CD4-positive, alpha-beta T cell treated with Interleukin-1 beta for 1 hour (primary cell): ENCODE results near the gene APH1B.

Source experiments
- DNase-seq, 2 donors: peaks; one replicate each; pipeline ENCODE4 v3.0.0-alpha.2; 2020 to 2022

APH1B gene

DNA sequence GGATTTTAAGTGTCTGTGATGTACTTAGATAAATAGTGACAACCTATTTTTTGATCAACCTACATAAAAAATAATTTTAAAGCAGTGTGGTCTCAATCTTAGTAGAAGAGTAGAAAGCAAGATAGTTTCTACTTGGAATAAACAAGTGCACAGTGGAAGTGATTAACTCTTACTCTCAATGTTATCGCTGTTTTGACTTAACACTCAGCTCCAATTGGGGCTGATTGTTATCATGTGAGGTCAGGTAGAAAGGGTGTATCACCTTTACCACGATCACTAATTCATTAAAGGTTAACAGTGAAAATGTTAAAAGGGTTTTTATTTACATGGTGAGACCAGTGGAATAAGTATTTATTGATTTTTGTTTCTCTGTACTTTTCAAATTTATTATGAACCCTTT is 22.4 kb upstream of the APH1B start:
- no peak for DNase-seq

DNA sequence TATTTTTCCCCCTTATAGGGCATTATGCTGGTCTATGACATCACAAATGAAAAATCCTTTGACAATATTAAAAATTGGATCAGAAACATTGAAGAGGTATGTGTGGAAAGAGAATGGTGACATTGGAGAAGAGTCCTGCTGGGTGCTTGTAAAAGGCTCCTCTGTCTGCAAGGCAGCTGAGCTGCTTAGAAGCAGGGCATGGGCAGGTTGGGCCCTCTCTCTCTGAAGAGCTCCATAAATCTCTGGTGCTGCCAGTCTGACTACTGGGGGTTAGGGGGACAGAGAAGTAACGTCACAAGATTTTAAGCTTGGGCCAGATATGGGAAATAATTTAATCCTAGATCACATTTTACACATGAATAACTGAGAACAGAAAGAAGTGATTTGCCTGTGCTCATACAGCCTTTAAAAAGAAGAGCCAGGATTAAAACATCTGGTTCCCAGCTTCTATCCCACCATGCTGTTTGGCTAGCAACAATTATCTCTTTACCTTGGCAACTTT is 21.9 kb upstream of the APH1B start:
- no peak for DNase-seq

DNA sequence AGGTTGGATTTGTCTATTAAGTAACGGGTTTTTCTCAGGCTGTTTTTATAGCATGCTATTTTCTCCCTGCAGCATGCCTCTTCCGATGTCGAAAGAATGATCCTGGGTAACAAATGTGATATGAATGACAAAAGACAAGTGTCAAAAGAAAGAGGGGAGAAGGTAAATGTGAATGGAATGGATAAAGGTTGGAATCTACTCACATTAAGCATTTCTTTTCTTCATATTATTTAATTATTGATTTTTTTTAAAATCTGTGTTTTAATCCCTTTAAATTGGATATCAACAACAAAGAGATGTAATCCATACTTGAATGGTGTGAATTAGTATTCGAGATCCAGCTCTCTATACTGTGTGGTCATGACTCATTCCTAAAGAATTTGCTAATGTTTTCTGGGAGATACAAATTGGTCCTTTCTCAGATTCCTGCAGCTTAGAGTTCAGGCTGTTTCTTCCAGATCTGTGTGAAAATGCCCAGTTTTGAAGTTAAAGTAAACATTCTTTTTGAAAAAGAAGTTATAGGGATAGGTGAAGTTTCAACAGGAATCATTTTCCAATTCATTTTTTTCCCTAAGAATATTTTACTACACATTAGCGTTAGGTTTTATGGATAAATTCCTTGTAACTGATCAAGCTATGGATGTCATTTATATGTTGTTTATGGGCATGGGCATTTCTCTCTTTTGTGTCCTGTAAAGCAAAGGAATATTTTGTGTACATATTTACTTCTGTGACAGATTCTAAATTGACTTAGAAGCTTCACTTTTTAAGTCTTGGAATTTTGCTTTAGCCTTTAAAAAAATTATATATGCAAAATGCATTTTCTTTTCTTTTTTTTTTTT is 20.8 kb upstream of the APH1B start:
- no peak for DNase-seq

DNA sequence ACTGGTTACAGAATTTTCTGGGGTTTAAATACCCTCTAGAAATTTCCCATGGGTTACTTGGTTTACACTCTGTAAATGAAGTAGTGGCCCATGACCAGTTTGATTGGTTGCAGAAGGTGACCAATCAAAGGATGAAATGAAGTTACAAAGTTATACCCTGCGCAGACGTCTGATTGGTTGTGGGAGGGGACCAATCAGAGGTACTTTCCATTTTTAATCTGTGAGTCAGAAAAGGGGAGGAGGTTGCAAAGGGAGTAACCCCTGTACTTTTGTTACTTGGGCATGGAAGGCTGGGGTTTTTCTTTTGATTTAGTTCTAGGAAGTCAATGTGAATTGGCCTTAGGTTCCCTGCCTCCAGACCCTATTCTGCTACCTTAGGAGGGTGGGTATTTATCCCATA is 18.7 kb upstream of the APH1B start:
- DNase-seq: no peak

DNA sequence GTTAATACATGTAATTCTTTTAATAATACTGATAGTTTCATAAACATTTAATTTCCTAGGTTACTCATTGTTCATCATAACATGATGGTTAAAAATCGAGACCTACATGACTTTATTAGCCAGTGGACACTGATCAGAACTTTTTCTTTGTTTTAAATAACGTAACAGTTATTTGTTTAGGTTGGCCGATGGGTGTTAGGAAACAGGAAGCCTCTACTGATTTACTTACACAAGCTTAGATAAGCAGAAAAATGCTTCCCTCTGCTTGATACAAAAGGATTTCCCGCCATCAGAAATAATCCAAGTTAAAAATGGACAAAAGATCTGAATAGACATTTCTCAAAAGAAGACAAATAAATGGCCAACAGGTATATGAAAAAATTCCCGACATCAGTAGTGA is 16.6 kb upstream of the APH1B start:
- no peak for DNase-seq

DNA sequence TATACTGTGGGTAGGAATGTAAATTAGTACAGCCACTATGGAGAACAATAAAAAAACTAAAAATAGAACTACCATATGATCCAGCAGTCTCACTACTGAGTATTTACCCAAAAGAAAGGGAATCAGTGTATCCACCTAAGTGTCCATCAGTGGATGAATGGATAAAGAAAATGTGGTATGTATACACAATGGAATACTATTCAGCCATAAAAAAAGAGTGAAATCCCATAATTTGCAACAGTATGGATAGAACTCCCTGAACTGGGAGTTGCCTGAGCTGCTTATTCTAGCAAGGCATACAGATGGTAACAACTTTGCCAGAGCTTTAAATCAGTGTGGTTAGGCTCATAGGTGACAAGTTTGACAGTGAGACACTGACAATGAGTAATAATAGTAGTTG is 16.1 kb upstream of the APH1B start:
- no peak for DNase-seq

DNA sequence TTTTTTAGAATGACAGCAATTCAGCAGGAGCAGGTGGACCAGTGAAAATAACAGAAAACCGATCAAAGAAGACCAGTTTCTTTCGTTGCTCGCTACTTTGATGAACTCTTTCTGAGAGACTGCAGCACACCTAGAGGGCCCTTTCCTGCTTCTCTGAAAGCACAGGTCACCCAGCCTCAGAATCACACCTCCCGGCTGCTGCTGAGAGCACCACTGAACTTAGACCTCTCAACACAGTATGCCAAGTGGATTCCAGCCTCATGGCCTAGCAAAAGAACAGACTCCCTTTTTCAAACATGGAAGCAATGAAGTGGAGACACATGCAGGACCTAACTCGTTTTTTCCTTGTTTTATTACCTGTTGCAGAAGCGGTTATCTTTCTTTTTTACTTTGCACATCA is 13.9 kb upstream of the APH1B start:
- no peak for DNase-seq

DNA sequence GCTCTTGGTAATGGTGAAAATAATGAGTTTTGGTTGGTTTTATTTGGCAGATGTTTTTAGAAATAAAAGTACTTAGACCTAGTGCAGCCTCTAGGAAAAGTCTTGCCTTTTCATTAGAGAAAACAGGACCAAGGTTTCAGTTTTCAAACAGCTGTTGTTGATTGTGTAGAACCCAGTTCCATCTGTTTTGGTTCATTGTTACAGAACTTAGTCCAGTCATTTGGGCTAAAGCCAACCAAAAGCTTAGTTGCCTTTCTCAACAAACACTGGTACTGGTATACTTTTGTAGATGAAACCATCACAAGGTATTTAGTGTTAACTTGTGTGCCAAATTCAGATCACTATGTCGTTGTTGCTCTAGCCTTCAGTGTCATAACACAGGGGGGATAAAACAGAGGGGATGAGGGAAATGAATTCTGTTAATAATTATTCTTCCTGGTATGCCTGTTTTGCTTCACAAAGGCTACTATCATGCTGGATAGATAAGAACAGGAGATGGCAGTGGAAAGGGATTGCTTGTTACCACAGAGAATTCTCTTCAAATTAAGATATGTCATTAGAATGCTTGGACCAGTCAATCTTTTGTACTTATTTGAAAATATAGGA is 12.6 kb upstream of the APH1B start:
- no peak for DNase-seq

DNA sequence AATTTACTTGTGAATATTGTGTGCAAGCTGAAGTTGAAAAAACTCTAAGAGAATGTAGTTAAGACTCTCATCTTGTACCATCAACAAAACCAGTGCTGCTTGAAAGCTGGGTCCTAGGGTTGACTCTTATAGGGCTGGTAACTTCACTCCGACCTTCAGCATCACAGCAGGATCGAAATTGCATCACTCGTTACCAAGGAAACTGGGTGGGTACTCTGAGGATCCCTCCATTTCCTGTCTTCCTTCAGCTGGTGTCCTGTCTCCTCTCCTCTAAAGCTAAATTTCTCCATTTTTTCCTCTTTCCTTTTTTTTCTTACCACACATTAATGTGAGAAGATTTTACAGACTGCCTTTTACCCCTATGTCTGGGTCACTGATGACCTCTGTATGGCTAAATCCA is 3.0 kb upstream of the APH1B start:
- peak in 1 of 2 donors; percentile 17 for DNase-seq

DNA sequence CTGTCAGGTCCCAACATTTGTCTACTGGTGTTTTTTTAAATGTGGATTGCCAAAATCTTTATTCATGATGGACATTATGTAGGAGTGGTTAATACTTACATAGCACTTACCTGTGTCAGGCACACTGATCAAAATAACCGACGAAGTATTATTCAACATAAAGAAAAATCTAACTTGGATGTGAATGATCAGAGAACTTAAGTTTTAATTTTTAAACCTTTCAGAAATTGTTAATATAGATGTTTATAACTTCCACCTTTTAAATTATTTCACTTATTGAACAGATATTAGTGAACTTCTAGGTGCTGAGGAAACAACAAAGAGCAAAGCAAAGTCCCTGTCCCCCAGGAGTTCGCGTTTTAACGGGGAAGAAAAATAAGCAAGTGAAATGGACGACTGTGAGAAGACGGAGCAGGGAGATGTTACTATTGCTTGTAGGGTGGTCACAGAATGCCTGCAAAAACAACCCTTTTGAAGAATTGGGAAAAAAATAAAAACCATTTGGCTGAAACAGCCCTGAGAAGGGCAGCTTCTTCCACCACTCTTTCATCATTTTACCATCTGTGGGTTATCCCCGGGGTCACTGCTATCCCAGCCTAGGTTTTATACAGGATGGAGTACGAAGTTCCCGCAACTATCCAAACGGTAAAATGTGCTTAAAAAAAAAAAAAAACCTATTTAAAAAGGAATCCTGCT is 915 bp upstream of the APH1B start:
- DNase-seq: no peak

DNA sequence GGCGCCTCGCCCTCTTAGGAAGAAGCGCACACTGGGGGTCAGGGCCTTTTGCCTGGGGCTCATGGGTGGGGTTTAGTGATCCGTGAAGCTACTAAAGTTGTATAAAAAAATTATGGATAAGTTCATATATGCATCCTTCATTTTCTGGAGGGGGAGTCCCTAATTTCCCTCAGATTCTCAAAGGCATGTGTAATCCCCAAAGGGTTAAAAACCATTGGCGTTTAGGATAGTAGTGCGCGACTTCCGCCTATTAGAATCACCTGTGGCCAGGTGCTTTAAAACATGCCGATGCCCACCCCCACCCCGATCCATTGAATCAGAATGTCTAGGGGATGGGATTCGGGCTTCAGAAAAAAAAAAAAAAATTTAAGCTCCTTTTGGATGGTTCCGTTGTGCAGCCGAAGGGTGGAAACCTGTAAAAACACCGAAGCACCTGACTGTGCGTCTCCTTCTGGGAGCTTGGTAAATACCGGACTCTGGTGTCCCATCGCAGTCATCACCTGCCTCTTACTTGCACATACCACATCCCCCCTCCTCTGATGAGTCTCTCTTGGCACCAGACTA is 570 bp downstream of the APH1B start:
- no peak for DNase-seq

DNA sequence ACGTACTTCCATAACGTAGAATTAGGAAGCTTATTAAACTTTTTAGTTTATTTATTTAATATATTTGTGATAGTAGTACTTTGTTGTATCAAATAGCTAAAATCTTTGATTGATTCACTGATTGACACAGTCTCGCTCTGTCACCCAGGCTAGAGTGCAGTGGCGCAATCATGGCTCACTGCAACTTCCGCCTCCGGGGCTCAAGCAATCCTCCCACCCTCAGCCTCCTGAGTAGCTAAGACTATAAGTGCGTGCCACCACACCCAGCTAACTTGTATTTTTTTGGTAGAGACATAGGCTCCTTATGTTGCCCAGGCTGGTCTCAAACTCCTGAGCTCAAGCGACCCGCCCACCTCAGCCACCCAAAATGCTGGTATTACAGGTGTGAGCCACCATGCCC is 5.7 kb downstream of the APH1B start:
- peak in 1 of 2 donors; percentile 57 for DNase-seq

DNA sequence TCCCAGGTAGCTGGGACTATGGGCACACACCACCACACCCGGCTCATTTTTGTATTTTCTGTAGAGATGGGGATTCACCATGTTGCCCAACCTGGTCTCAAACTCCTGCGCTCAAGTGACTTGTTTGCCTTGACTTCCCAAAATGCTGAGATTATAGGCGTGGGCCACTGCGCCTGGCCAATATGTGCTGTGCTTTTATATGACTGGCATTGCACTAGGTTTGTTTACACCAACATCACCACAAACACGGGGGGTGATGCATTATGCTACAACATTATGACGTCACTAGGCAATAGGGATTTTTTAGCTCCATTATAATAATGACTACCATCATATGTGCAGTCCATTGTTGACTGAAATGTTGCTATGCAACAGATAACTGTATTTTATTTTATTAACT is 6.9 kb downstream of the APH1B start:
- DNase-seq: no peak

DNA sequence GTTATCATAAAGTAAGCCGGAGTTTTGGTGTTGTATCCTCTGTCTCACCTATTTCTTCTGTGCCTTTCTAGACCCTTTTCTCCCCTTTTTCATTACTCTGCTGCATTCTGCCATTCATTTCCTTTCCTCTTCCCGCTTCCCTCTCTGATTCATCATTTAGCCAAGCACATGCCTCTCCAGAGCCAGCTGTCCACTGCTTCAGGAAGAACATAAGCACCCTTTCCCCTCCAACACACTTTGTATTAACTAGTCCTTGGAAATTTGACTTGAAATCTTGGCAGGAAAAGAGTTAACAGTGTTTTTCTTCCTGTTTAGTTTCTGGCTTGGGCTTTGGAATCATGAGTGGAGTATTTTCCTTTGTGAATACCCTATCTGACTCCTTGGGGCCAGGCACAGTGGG is 9.7 kb downstream of the APH1B start:
- no peak for DNase-seq

DNA sequence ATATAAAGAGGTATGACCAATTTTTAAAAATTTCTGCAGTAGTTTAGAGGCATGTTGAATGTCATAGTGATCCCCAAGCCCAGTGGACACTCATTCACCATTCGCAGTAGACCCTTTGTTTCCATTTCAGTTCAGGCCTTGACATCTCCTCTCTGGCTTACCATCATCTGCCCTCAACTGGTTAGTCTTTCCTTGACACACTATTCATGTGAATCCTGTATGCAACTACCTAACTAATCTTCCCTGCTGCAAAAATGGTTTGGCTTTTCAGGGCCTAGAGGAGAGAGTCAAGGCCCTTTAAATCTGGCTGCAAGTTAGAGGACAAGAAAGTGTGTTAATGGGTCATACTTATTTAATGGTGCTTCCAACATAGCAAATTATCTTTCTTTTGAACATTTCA is 10.9 kb downstream of the APH1B start:
- no peak for DNase-seq

DNA sequence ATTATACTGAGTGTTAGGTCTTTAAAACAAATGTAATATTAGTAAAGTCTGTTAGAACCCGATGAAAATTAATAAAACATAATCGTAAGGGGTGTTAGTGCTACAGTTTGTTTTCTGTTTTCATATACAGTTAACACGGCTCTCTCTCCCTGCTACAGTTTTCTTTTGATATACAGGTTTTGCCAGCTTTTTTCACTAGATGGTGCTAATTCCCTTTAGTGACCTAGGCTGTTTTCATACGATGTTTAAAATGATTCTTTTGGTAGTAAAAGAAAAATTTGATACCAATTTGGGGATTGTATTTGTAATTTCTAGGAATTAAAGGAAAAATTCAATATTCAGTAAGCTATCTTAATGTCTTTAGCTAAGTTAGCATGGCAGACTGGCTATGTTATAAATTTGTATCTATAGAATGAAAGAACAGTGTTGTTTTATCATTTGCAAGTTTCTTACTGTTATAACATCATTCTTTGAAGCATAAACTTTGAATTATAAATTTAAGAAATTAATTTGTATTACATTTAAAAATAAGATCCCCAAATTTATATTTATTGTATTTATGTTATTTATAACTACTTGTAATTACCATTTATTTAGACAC is 11.5 kb downstream of the APH1B start:
- peak in 1 of 2 donors; percentile 64 for DNase-seq

DNA sequence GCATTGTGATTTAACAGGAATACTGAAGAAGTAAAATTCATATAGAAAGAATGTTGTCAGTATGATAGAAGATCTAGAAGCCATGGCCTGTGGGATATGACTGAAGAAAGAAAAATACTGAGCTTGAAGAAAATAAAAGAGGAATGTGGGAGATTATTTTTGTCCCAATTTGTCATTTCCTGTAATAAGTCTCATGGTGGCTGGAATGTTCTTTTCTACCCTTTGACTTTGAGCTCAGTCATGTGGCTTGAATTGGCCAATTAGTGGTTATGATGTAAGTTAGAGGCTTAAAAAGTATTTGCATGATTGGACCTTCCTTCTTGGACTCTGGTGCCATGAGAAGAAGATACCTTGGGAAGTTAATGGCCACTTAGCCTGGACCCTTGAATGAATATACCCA is 14.1 kb downstream of the APH1B start:
- DNase-seq: no peak

DNA sequence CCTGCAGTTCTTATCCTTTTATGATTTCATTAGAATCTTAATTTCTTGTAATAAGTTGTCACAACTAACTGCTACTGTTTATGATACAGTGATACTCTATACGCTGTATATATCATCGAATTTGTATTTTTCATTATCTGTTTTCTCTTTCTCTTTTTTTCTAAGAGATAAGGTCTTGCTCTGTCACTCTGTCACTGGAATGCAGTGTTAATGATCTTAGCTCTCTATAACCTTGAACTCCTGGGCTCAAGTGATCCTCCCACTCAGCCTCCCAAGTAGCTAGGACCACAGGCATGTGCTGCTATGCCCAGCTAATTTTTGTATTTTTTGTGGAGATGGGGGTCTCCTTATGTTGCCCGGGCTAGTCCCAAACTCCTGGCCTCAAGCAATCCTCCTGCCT is 14.8 kb downstream of the APH1B start:
- DNase-seq: no peak

DNA sequence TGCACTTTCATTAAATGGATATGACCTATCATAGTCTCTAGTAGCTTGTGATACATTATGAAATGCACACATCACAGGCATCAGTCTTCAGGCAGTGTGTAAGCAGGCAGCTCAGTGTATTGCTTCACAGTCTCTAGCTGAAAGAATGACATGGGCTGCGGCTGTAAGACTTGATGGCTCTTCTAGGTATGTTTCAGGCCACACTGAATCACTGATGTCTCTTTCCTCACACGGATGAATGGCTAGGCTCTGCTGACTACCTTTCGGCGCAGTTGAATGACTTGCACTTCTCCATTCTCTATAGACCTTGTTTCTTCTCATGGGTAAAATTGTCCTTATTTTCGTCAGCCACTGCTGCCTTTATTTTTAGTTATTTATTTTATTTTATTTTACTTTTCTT is 15.4 kb downstream of the APH1B start:
- DNase-seq: no peak

DNA sequence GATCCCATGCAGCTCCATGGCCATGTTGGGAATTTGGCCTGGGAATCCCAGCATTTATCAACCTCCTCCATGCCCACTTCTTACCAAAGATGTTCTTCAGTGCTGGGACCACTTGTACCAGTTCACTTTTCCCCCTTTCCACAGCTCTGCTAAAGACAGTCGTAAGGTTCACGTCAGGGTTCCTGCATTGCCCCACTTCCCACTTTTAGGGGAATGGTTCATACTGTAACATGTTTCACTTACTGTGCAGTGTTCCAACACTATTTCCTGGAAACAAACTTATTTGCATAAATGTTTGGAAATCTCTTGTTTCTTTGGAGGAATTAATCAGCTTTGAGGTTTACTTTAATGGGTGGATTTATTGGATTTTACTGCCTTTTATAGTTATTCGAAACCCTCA is 17.0 kb downstream of the APH1B start:
- DNase-seq: no peak

DNA sequence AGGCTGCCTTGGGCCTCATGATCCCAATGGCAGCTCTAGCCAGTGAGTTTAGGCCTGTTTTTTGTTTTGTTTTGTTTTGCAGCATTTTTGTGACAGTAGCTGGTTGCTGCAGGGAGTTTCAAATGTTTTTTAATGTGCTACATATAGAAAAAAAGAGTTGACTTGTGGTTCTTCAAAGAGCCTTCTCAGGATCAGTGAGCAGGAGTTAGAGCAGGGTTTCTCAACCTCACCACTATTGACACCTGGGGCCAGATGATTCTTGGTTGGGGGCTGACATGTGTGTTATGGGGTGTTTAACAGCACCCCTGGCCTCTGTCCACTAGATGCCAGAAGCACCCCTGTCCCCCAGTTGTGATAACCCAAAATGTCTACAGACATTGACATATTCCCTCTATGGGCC is 17.9 kb downstream of the APH1B start:
- DNase-seq: no peak

DNA sequence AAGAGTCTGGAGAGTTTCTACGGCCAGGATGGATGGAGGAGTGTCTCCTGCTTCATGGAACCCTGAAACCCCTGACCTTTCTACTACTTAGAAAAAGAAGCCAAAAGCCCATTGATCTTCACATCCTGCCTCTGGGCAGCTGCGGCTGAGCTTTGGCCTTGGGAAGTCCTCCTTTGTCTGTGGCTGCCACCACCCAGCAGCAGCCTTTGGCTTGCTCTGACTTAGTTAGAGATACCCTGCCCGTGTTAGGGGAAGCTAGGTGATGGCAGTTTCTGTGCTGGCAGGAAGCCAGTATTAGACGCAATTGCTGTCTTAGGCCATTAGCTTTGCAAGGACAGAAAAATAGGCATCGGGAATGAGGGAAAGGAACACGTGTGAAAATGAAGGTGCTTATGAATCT is 18.8 kb downstream of the APH1B start:
- DNase-seq: no peak

DNA sequence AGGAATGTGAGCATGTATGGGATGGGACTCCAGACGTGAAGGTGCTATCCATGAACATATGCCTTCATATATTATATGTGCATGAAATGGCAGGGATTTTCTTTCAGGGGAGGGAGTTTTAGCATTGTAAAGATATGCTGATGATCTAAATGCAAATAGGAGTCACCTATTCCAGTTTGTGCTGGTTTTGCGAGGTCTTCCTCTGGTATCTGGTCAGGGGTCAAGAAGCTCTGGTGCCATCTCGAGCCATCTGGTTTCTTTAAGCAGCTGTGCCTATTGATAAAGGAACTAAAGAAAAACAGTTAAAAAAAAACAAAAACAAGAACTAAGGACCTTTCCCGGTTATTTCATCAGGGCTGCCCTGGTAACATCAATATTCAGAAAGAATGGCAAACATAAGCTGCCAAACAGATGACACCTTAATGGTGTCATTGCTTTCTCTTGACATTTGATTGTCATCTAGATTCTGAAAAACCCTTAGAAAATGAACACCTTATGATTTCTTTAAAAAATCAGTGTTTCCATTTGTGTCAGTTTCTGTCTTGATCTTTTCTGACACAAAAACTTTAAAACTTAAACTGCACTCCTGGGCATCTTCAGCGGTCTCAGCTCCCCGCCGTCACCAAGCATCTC is 22.7 kb downstream of the APH1B start:
- no peak for DNase-seq
